HG02798 (cell line): ENCODE results near the gene CEP20.
A peak's percentile ranks its signal among the peaks of the same experiment; 100 is the strongest.
"Not testable (repeated sequence)": the region's sequence is repeated elsewhere in the genome, so short reads cannot be mapped to it uniquely, and the experiment has no call there.

Source experiments
- ATAC-seq: cut with Tn5 transposase; IDR thresholded peaks from one replicate; pipeline ENCODE4 v1.9.1; 2021; ENCODE audit warnings: mild to moderate bottlenecking; ENCODE audit not compliant: unreplicated experiment, poor library complexity

CEP20 gene, protein sequence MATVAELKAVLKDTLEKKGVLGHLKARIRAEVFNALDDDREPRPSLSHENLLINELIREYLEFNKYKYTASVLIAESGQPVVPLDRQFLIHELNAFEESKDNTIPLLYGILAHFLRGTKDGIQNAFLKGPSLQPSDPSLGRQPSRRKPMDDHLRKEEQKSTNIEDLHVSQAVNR

DNA sequence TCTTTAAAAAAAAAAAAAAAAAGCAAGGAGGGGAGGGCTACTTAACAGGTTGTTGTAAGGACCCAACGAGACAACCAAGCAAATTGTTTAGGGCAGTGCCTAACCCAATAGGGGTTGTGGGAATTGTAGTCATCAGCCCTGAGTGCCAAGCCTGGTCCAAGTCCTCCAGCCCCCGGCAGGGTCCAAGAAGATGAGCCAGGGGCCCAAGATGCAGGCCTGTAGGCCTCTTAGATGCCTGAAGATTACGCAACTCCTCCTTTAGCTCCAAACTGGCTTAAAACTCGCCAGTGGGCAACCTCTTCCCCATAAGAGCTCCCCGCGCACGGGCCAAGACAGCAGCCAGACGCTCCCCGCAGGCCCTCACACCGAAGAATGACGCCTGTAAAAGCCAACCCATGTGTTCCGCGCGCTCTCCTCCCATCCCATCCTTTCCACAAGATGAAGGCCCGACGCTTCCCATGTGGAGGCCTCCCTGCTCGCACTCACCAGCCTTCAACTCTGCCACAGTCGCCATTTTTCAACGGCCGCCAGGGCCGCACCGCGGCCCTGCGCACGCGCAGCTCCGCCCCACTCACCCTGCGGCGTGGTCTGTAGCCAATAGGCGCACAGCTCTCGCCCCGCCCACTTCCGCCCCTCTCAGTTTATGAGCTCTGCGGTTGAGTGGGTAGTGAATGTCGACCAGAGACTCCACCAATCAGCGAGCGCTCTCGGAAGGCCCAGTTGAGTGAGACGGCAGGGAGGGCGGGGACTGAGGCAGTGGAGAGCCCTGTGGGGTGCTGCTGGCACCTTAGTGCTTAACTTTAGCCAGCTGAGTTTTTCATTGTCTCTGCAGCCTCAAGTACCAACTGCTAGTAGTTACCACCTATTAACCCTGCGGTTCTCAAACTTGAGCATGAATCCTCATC lies at the start of gene CEP20:
Gene CEP20 (minus strand): TSS at position 532 of the 905 bp plus-strand sequence. CDS start 18 bp downstream, at position 514.
- peak; percentile 99 for ATAC-seq

DNA sequence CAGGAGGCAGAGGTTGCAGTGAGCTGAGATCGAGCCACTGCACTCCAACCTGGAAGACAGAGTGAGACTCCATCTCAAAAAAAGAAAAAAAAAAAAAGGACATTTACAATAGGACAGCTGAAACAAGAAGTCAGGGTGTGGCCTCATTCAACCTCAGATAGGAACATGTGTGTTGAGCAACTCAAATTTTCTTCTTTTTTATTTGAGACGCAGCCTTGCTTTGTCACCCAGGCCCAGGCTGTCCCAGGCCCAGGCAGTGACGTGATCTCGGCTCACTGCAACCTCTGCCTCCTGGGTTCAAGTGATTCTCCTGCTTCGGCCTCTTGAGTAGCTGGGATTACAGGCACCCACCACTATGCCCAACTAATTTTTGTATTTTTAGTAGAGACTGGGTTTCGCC lies 48.4 kb upstream of the CEP20 start:
- not testable (repeated sequence) for ATAC-seq

DNA sequence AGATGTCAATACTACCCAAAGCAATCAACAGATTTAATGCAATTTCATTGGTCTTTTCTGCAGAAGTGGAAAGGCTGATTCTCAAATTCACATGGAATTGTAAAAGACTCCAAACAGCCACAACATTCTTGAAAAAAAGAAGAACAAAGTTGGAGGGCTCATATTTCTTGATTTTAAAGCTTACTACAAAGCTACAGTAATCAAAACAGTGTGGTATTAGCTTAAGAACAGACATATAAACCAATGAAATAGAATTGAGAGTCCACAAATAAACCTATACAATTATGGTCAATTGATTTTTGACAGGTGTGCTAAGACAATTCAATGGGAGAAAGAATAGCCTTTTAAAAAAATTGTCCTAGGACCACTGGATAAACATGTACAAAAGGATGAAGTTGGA lies 46.6 kb upstream of the CEP20 start:
- no peak for ATAC-seq

DNA sequence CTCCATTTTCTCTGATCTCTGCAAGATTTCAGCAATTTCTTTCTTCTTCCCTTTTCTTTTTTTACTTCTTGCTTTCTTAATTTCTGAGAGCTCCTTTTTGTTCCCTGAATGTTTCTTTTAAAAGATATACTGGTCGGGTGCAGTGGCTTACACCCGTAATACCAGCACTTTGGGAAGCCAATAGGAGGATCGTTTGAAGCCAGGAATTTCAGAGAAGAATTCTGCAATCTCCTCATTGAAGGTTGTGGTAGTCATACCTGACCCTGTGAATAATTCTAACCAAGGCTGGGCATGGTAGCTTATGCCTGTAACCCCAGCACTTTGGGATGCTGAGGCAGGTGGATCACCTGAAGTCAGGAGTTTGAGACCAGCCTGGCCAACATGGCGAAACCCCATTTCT lies 45.4 kb upstream of the CEP20 start:
- no peak for ATAC-seq

DNA sequence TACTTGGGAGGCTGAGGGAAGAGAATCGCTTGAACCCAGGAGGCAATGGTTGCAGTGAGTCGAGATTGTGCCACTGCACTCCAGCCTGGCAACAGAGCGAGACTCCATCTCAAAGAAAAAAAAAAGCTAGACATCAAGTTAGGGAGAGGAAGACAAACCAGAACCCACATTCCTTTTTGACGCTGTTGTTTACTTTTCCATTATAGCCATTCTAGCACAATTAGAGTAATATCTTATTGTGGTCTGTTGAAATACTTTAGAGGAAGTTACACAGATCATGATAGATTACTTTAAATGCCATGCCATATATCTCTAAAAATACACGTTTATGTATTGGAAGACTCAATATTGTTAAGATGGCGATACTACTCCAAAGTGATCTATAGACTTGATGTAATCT lies 44.5 kb upstream of the CEP20 start:
- ATAC-seq: no peak

DNA sequence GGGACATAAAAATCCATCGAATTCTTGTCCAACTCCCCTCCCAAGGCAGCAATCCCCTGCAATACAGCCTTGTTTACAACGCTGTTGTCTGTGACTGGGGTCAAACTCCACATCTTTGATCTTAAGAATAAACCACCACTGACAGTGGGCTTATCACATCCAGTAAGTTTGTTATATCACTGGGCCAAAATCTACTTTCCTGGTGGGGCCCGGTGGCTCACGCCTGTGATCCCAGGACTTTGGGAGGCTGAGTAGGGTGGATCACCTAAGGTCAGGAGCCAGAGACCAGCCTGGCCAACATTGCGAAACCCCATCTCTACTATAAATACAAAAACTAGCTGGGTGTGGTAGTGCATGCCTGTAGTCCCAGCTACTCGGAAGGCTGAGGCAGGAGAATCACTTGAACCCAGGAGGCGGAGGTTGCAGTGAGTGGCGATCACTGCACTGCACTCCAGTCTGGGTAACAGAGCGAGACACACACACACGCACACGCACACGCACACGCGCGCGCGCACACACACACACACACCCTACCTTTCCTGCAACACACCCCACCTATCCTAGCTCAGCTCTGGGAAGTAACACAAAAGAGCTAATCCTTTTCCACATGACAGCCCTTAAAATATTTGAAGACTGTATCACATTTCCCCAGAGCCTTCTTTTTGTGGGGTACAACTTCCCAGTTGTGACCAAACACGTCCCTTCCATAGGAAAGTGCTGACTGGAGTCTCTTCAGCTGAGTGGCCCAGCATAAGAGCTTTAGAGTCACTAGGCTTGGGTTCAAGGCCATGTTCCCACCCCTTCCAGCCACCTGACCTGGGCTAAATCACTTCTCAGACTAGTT lies 40.1 kb upstream of the CEP20 start:
- no peak for ATAC-seq

DNA sequence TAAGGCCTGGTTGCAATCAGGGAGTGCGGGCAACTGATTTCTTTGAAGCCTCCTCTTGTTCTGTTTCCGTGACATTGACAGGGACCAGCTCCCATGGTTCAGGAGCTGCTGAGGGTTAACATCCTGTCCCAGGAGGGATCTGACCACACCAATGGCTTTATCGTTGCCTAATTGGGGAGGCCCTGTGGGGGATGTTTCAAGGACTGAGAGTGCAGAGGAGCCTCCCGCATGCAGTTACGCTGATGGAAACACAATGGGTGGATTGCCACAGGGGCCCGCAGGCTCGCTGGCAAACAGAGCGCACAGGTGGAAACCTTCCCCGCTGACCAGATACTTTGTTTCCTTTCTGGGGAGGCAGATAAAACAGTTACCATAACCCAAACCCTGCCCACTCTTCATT lies 37.2 kb upstream of the CEP20 start:
- no peak for ATAC-seq

DNA sequence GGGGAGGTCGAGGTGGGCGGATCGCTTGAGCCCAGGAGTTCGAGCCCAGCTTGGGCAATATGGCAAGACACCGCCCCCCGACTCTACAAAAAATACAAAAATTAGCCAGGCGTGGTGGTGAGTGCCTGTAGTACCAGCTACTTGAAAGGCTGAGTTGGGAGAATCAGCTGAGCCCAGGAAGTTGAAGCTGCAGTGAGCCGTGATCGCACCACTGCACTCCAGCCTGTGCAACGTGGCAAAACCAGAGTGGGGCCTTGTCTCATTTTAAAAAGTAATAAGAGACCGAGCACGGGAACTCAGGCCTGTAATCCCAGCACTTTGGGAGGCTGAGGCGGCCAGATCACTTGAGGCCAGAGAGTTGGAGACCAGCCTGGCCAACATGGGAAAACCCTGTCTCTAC lies 36.6 kb upstream of the CEP20 start:
- ATAC-seq: no peak

DNA sequence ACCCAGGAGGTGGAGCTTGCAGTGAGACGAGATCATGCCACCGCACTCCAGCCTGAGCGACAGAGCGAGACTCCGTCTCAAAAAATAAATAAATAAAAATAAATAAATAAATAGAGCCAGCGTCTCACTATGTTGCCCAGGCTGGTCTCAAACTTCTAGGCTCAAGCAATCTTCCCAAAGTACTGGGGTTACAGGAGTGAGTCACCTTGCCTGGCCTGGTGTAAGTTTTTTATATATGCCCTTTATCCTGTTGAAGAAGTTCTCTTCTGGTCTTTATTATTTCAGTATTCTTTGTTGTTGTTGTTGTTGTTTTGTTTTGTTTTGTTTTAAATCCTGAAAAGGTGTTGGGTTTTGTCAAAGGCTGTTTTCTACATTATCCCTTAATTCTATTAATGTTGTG lies 30.9 kb upstream of the CEP20 start:
- no peak for ATAC-seq

DNA sequence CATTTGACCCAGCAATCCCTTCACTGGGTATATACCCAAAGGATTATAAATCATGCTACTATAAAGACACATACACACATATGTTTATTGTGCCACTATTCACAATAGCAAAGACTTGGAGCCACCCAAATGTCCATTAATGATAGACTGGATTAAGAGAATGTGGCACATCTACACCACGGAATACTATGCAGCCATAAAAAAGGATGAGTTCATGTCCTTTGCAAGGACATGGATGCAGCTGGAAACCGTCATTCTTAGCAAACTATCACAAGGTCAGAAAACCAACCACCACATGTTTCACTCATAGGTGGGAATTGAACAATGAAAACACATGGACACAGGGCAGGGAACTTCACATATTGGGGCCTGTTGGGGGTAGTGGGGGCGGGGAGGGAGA lies 29.9 kb upstream of the CEP20 start:
- not testable (repeated sequence) for ATAC-seq

DNA sequence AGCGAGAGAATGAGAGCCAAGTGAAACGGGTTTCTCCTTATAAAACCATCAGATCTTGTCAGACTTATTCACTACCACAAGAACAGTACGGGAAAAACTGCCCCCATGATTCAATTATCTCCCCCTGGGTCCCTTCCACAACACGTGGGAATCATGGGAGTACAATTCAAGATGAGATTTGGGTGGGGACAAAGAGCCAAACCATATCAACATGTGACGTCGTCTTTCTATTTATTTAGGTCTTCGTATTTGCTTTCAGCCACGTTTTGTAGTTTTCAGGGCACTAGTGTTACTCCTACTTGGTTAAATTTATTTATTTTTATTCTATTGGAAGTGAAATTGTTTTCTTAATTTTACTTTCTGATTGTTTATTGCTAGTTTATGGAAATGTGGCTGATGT lies 27.9 kb upstream of the CEP20 start:
- ATAC-seq: no peak

DNA sequence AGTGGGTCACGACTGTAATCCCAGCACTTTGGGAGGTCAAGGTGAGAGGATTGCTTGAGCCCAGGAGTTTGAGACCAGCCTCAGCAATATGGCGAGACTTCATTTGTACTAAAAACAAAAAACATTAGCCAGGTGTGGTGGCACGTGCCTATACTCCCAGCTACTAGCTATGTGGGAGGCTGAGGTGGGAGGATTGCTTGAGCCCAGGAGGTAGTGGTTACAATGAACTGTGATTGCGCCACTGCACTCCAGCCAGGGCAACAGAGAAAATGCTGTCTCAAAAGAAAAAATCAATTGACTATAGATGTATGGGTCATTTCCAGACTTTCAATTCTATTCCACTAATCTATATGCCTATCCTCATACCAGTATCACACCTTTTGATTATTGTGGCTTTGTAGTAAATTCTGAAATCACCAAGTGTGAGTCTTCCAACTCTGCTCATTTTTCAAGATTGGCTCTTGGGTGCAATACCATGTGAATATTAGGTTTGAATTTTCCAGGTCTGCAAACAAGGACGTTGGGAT lies 27.2 kb upstream of the CEP20 start:
- no peak for ATAC-seq

DNA sequence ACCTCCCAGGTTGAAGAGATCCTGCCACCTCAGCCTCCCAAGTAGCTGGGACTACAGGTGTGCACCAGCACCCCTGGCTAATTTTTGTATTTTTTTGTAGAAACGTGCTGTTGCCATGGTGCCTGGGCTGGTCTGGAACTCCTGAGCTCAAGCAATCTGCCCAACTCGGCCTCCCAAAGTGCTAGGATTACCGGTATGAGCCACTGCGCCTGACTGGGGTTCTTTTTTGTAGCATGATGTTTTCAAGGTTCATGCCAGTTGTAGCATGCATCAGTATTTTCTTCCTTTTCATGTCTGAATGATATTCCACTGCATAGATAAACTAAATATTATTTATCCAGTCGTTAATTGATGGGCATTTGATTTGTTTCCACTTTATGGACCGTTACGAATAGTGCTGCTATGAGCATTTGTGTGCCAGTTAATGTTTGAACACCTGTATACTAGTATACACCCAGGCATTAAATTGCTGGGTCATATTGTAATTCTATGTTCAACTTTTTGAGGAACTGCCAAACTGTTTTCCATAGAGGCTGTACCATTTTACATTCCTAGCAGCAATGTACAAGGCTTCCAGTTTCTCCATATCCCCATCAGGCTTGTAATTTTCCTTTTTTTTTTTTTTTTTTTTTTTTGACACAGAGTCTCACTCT lies 24.8 kb upstream of the CEP20 start:
- ATAC-seq: no peak

DNA sequence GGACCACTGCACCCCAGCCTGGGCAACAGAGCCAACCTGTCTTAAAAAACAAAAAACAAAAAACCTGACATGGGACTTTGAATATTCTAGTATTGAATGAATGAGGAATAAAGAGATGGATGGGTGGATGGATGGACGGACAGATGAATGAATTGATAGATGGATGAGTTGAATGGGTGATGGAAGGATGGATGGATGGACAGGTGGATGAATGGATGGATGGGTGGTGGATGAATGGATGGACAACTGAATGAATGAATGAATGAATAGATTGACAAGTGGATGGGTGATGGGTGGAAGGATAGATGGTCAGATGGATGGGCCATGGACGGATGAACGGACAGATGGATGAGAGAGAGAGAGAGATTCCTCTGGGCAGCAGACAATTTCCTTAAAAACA lies 22.8 kb upstream of the CEP20 start:
- no peak for ATAC-seq

DNA sequence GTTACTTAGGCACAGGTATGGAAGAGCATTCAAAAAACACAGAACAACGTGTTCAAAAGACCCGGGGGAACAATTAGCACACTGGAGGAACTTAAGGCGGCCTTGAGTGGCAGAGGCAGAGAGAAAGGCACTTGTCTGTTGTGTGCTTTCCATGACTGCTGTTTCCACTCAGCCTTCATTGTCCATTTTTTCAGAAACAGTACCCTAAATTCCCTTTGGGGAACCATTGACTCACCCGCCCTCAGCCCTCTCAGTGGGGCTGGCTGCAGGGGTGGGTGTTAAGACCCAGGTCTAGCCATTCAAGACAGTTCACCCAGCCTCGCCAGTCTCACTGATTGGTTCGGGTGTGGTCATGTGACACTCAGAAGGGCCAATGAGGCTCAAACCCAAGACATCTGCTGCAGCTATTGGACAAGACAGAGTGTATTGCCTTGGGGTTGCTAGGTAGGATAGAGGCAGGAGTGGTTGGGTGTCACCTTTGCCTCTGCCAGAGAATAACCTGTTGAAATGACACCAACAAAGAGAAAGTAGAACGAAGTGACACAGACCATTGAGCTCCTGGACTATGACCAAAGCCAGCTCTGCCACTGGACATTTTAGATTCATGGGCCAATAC lies 19.6 kb upstream of the CEP20 start:
- peak; percentile 100 for ATAC-seq

DNA sequence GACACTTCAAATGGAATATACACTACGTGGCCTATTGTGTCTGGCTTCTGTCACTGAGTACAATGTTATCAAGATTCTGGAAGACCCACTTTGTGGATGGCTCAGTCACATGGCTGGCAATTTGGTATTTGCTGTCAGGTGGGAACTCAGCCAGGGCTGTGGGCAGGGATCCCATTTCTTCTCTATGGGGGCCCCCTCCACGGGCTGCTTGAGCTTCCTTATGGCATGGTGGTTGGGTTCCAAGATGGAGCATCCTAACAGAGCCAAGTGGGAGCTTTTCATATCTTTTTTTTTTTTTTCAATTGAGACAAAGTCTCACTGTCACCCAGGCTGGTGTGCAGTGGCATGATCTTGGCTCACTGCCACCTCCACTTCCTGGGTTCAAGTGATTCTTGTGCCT lies 18.0 kb upstream of the CEP20 start:
- ATAC-seq: no peak

DNA sequence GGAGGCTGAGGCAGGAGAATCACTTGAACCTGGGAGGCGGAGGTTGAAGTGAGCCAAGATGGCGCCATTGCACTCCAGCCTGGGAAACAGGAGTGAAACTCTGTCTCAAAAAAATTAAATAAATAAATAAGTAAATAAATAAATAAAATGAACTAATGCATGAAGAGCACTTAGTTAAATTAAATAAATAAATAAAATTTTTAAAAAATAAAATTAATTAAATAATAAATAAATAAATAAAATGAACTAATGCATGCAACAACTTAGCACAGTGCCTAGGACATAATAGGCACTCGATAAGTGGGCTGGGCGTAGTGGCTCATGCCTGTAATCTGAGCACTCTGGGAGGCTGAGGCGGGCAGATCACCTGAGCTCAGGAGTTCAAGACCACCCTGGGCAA lies 15.6 kb upstream of the CEP20 start:
- no peak for ATAC-seq

DNA sequence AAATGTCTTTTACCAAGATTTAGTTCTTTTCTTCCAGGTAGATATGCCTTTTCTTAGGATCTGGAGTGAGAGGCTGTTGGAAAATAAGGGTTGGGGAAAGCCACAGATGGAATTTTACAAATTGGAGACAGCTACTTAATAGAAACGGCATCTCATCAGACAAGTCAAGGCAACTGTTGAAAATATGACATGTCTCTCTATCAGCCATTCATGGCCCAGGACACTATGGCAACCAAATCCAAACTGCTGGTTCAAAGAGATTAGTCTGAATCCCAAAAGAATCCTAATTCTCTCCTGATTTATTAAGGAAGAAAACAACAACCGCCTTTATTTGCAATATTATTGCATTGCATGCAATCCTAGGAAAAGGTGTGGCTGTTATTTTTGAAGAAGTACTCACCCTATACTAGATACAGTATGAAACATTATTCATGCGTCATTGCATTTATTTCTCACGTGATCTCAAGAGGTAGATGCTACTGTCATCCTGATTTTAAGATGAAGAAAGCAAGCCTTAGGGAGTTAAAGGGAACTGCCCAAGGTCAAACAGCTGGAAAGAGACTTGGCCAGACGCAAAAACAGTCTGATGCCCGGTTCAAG lies 12.6 kb upstream of the CEP20 start:
- no peak for ATAC-seq

DNA sequence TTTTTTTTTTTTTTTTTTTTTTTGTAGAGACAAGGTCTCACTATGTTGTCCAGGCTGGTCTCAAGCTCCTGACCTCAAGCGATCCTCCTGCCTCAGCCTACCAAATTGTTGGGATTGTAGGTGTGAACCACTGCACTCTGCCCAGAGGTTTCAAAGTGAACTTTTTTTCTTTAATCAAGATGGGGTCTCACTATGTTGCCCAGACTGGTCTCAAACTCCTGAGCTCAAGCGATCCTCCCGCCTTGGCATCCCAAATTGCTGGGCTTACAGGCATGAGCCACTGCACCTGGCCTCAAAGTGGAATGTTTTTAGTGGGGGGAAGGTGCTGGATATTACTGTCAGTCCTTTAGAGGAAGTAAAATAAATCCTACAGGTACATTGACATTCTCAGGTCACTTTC lies 12.0 kb upstream of the CEP20 start:
- ATAC-seq: no peak
